ENCODE results near the gene CTNNA3. TPM values are rescaled to one million over a fixed set of nuclear protein-coding genes. Genes with fewer than 3 reads are reported as not detected.

Gene CTNNA3
- total and polyA plus RNA-seq, 2 of the 4 experiments (the other 2 are of a cell fraction), result 0.19 to 0.90 TPM

- TF ChIP-seq RCOR1 (IDR thresholded peaks at IDR 0.05; ENCODE audit: insufficient replicate concordance, low read length), result no peak
- TF ChIP-seq NFE2L2 (IDR thresholded peaks at IDR 0.05; ENCODE audit: low read depth, low read length), result no peak
- TF ChIP-seq CEBPB (IDR thresholded peaks at IDR 0.05; ENCODE audit: low read depth, low read length), result no peak
- TF ChIP-seq MXI1 (IDR thresholded peaks at IDR 0.05; ENCODE audit: borderline replicate concordance, low read depth, low read length), result no peak
- no peak for TF ChIP-seq POLR2A (IDR thresholded peaks at IDR 0.05; ENCODE audit: low read depth, low read length)
- no peak for TF ChIP-seq BHLHE40 (IDR thresholded peaks at IDR 0.05; ENCODE audit: low read depth, low read length)
- no peak for TF ChIP-seq SMC3 (IDR thresholded peaks at IDR 0.05; ENCODE audit: low read depth, low read length)
- no peak for TF ChIP-seq MAZ (IDR thresholded peaks at IDR 0.05; ENCODE audit: borderline replicate concordance, low read depth, low read length)
- no peak for TF ChIP-seq FOS (IDR thresholded peaks at IDR 0.05; ENCODE audit: low read depth, low read length)
- no peak for TF ChIP-seq USF2 (IDR thresholded peaks at IDR 0.05; ENCODE audit: low read depth, low read length)
- no peak for TF ChIP-seq RFX5 (IDR thresholded peaks at IDR 0.05; ENCODE audit: low read depth, low read length)
- no peak for TF ChIP-seq RAD21 (IDR thresholded peaks at IDR 0.05; ENCODE audit: low read length)
- TF ChIP-seq ELK1 (IDR thresholded peaks at IDR 0.05; ENCODE audit: borderline replicate concordance, low read depth, low read length), result no peak
- no peak for TF ChIP-seq CHD1 (IDR thresholded peaks at IDR 0.05; ENCODE audit: low read depth, low read length)
- no peak for TF ChIP-seq MAFK (IDR thresholded peaks at IDR 0.05; ENCODE audit: low read depth, low read length)
- no peak for TF ChIP-seq CTCF (conservative IDR thresholded peaks at IDR 0.05; ENCODE audit: low read depth, low read length)
- Histone ChIP-seq H2BK5ac (ENCODE audit: low read depth, low read length, poor library complexity, severe bottlenecking) (no peak overlapping the region), H3K9ac (ENCODE audit: low read depth, low read length) (no peak overlapping the region), H3K27me3 (ENCODE audit: control insufficient read depth, insufficient read depth, low read length) (no peaks in the 10 kb centered on the region), H3K14ac (replicated peaks; ENCODE audit: low read depth, low read length) (no peak overlapping the region), H2BK20ac (ENCODE audit: low read depth, low read length) (no peak overlapping the region), H4K91ac (ENCODE audit: insufficient read depth, low read depth, low read length) (no peak overlapping the region), H4K5ac (ENCODE audit: low read depth, low read length) (no peak overlapping the region), H2BK15ac (ENCODE audit: low read depth, low read length) (no peak overlapping the region), H3K79me1 (ENCODE audit: low read depth in 1 of 2, low read length in 2 of 2) (no peaks in the 10 kb centered on the region), H3K4ac (ENCODE audit: low read depth, low read length) (no peak overlapping the region), H4K8ac (ENCODE audit: low read depth in 2 of 2, low read length in 2 of 2) (no peak overlapping the region), H3K4me2 (ENCODE audit: low read depth, low read length) (no peak overlapping the region), H4K20me1 (ENCODE audit: insufficient read depth, low read length) (no peaks in the 10 kb centered on the region), H2BK120ac (ENCODE audit: low read depth, low read length) (no peak overlapping the region), H3K27ac (ENCODE audit: insufficient read depth, low read length) (no peak overlapping the region), H3K56ac (ENCODE audit: extremely low read depth, insufficient read depth, low read length) (no peak overlapping the region), H3K18ac (ENCODE audit: low read depth, low read length) (no peak overlapping the region), H3K36me3 (ENCODE audit: control insufficient read depth, insufficient read depth, low read length) (no peaks in the 10 kb centered on the region), H3K23ac (ENCODE audit: low read depth, low read length) (no peak overlapping the region), H3K9me1 (ENCODE audit: insufficient read depth, low read length) (no peaks in the 10 kb centered on the region), H3K4me3 (ENCODE audit: insufficient read depth, low read depth, low read length) (no peak overlapping the region), H2AFZ (replicated peaks; ENCODE audit: low read length, poor library complexity) (peak overlapping the region; percentile 8), H3K4me1 (ENCODE audit: control insufficient read depth, insufficient read depth, low read length) (no peaks in the 10 kb centered on the region), H2AK5ac (ENCODE audit: low read depth, low read length) (no peak overlapping the region), H2AK9ac (replicated peaks; ENCODE audit: low read depth, low read length, poor library complexity) (no peak overlapping the region), H3K9me3 (ENCODE audit: control insufficient read depth, insufficient read depth, low read length) (no peaks in the 10 kb centered on the region)
- WGBS, 2 experiments (ENCODE audit: extremely low coverage in 2 of 2, insufficient read length in 1 of 2), result 42% methylated on average over 3 of the region's 7 CpGs; no CpG with 5 or more reads in 1 of the 2 experiments
- in situ Hi-C loops (cut with MboI; ENCODE audit: low sequenced_read_pairs) (no loop called here), dilution Hi-C loops (cut with HindIII; ENCODE audit: low sequenced_read_pairs, unreplicated experiment) (no loop called here), intact Hi-C loops (cut with micrococcal nuclease) (no loop called here)
- CTCF ChIA-PET, result no interaction called here
- no TSS peak for BruUV-seq (replicated peaks)
- ATAC-seq (ENCODE audit: low read depth) (no peak; the same call in 1 of the 2 replicates), DNase-seq (no peak)
- POLR2A ChIA-PET (ENCODE audit: unreplicated experiment), result no interaction called here
These were observed 907.6 kb downstream of the CTNNA3 start for GRCh38 chr10:66788178-66788987.
